AG04450 (cell line): ENCODE results near the gene XCR1. TPM values are rescaled to one million over a fixed set of nuclear protein-coding genes. Genes with fewer than 3 reads are reported as not detected.
"Not testable (repeated sequence)": the region's sequence is repeated elsewhere in the genome, so short reads cannot be mapped to it uniquely, and the experiment has no call there.

ENCODE experiments used
- CTCF ChIA-PET: fragments of 300-600, 350-600 bp; formaldehyde crosslinking; extraction: SDS; loops from one replicate; lab custom pipeline; 2022; ENCODE audit warnings: antibody characterized with exemption, inconsistent platforms; lab: Charles Lee
- POLR2A ChIA-PET: fragments of 350-600 bp; formaldehyde crosslinking; extraction: SDS; loops from one replicate; lab custom pipeline; 2021; ENCODE audit warnings: antibody characterized with exemption, inconsistent platforms; lab: Yijun Ruan, JAX
- DNase-seq: peaks from one replicate; pipeline ENCODE4 v3.0.0-alpha.2; 2011; ENCODE audit warnings: low read depth, low spot score
- H3K27ac ChIP-seq: one replicate; pipeline ENCODE4 v1.5.1; 2012; ENCODE audit warnings: low read depth, low read length, control low read depth
- H3K27me3 ChIP-seq: one replicate; pipeline ENCODE4 v1.6.0; 2012; ENCODE audit warnings: low read length; ENCODE audit not compliant: control insufficient read depth, insufficient read depth
- H3K4me3 ChIP-seq: 2 replicates; pipeline ENCODE4 v1.5.1; 2011; ENCODE audit warnings: mild to moderate bottlenecking, low read depth, low read length, control low read depth
- H3K9me3 ChIP-seq: 2 replicates; pipeline ENCODE4 v1.5.1; 2012; ENCODE audit warnings: low read length; ENCODE audit not compliant: control insufficient read depth, insufficient read depth
- polyA plus RNA-seq: library from polyadenylated mRNA; depleted of rRNA; stranded (reverse); fragments of >200 nt; gene quantifications from 2 replicates; pipeline ENCODE4 v1.2.3, GENCODE V29; 2011
- TF ChIP-seq, protein P1 (sequence below): IDR thresholded peaks from 2 replicates; pipeline ENCODE4 v1.5.1; 2011; ENCODE audit warnings: low read depth, low read length, control low read depth, inconsistent platforms

Gene XCR1
- polyA plus RNA-seq, 1 experiment = not detected

DNA sequence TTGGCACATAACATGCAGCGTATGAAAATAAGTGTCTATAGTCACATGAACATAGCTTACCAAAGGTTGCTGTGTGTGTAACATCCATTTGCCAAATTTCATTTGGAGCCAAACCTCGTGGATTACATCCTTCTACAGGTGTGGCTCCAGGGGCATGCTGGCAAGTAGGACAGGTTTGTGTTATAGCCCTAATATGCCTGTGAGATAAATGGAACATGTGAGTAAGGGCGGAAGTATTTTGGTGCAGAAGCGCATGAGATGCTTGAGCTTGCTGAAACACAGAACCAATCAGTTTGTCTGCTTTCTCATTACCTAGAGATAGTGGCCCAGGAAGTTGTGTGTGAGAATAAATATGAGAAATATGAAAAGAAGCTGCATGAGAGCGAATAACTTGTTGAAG is 21.8 kb upstream of the XCR1 start:
- TF ChIP-seq, protein P1, sequence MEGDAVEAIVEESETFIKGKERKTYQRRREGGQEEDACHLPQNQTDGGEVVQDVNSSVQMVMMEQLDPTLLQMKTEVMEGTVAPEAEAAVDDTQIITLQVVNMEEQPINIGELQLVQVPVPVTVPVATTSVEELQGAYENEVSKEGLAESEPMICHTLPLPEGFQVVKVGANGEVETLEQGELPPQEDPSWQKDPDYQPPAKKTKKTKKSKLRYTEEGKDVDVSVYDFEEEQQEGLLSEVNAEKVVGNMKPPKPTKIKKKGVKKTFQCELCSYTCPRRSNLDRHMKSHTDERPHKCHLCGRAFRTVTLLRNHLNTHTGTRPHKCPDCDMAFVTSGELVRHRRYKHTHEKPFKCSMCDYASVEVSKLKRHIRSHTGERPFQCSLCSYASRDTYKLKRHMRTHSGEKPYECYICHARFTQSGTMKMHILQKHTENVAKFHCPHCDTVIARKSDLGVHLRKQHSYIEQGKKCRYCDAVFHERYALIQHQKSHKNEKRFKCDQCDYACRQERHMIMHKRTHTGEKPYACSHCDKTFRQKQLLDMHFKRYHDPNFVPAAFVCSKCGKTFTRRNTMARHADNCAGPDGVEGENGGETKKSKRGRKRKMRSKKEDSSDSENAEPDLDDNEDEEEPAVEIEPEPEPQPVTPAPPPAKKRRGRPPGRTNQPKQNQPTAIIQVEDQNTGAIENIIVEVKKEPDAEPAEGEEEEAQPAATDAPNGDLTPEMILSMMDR = no peak
- H3K9me3 ChIP-seq = no peaks in the 10 kb centered on the region
- no peak for DNase-seq
- H3K4me3 ChIP-seq = no peak overlapping the region
- ChIA-PET POLR2A (no interaction called here), CTCF (no interaction called here)
- H3K27me3 ChIP-seq = peaks cover 10% of the 10 kb centered on the region
- H3K27ac ChIP-seq = no peak overlapping the region

DNA sequence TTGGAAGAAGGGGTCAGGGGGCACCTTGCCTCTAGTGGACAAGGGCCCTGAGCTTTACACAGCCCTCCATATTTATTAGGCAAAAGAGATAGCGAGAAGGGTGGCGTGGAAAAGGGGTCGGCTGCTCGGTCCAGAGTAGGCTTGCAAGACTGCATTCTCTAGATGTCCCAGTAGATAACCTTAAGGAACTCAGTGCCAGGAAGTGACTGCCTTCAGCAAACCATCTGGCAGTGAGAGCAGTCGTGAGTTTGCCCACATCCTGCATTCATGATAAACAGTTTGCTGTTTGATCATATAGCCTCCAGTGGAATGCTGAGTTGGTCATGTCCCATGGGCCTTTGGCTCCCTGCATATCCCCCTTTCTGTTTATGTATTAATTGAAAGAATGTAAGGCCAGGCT is 18.9 kb upstream of the XCR1 start:
- H3K9me3 ChIP-seq, H3K27ac ChIP-seq, POLR2A ChIA-PET, H3K4me3 ChIP-seq, DNase-seq: not testable (repeated sequence)
- CTCF ChIA-PET = interaction anchor here (1.0 kb wide), 1 partner anchor 33 kb away, joined by 3 read pairs; no protein-coding TSS in a partner anchor
- H3K27me3 ChIP-seq = peaks cover 10% of the 10 kb centered on the region

DNA sequence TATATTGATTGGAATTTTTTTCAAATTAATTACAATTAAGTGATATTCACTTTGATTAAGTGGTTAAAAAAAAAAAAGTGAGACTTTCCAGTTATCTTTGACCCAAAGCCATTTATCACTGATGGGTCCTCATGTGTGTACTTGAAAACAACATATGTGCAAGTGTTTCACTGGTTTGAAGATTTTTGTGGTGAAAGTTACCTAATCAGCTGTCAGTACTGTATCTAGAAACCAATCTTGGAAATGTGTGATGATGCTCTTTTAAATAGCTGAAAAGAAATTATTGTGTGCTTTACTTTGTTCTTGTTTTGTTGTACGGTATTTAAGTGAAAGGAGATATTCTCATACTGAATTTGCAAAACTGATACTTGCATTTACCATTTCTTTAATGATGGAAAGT is 11.6 kb upstream of the XCR1 start:
- CTCF ChIA-PET = interaction anchor here (0.7 kb wide), 2 partner anchors 39 to 40 kb away, joined by 3 to 5 read pairs; no protein-coding TSS in a partner anchor
- Histone ChIP-seq H3K9me3 (no peaks in the 10 kb centered on the region), H3K4me3 (no peak overlapping the region), H3K27me3 (peaks cover 3% of the 10 kb centered on the region), H3K27ac (no peak overlapping the region)
- no peak for DNase-seq
- POLR2A ChIA-PET = no interaction called here
- TF ChIP-seq, protein P1 = no peak

DNA sequence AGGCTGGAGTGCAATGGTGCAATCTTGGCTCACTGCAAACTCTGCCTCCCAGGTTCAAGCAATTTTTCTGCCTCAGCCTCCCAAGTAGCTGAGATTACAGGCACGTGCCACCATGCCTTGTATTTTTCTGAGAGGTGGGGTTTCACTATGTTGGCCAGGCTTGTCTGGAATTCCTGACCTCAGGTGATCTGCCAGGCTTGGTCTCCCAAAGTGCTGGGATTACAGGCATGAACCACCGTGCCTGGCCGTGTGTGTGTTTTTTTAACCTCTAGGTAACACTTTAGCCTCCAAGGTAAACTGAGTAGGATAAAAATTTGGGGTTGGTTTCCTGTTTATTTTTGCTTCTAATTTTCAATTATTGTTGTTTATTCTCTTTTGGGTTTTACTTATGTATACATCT is 10.8 kb upstream of the XCR1 start:
- CTCF ChIA-PET, POLR2A ChIA-PET, H3K27ac ChIP-seq, H3K27me3 ChIP-seq, DNase-seq, H3K9me3 ChIP-seq, H3K4me3 ChIP-seq: not testable (repeated sequence)

DNA sequence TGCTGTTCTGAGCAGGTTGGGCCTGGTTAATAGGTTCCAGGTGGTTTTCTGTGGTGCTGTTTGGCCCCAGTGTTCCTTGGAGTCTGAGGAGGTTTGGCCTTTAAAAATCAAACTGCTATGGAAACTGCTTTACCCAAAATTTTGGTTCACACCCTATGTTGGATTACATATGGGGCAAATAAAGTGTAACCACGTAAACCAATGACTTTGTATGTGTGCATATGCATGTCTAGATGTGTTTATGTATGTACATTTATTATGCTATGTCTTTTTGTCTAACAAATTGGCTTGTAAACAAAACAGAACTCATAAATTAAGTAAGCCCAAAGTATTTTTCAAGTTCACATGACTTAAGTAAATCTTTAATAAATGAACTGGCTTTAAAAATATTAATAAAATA is 8.9 kb upstream of the XCR1 start:
- H3K27me3 ChIP-seq = peaks cover 9% of the 10 kb centered on the region
- peaks cover 4% of the 10 kb centered on the region; the same call in 1 of the 2 replicates for H3K9me3 ChIP-seq
- no peak overlapping the region for H3K27ac ChIP-seq
- TF ChIP-seq, protein P1 = no peak
- H3K4me3 ChIP-seq = no peak overlapping the region
- CTCF ChIA-PET = no interaction called here
- POLR2A ChIA-PET = no interaction called here
- DNase-seq = no peak

DNA sequence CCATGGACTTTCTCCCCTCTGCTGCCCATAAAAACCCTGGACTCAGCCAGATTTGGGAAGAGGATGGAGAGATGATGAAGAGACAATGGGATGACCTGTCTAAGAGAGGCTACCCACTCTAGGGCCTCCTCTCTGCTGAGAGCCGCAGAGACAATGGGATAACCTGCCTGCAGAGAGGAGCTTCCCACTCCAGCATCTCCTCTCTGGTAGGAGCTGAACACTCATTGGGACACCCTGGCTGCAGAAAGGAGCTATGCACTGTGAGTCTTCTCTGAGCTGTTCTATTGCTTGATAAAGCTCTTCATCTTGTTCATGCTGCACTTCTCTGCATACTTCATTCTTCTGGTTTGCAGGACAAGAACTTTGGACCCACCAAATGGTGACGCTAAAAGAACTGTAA is 4.5 kb upstream of the XCR1 start:
- Histone ChIP-seq H3K9me3 (peaks cover 11% of the 10 kb centered on the region), H3K4me3 (no peak overlapping the region), H3K27me3 (peaks cover 6% of the 10 kb centered on the region), H3K27ac (no peak overlapping the region)
- ChIA-PET POLR2A (no interaction called here), CTCF (interaction anchor here (2.3 kb wide), 1 partner anchor 47 kb away, joined by 8 read pairs; no protein-coding TSS in a partner anchor)
- TF ChIP-seq, protein P1 = no peak
- DNase-seq = no peak
